ENCODE results near the gene BHLHE23. TPM values are rescaled to one million over a fixed set of nuclear protein-coding genes. Genes with fewer than 3 reads are reported as not detected.

Gene BHLHE23
- polyA plus RNA-seq, 6 donors from 2014 or later: not detected

DNA sequence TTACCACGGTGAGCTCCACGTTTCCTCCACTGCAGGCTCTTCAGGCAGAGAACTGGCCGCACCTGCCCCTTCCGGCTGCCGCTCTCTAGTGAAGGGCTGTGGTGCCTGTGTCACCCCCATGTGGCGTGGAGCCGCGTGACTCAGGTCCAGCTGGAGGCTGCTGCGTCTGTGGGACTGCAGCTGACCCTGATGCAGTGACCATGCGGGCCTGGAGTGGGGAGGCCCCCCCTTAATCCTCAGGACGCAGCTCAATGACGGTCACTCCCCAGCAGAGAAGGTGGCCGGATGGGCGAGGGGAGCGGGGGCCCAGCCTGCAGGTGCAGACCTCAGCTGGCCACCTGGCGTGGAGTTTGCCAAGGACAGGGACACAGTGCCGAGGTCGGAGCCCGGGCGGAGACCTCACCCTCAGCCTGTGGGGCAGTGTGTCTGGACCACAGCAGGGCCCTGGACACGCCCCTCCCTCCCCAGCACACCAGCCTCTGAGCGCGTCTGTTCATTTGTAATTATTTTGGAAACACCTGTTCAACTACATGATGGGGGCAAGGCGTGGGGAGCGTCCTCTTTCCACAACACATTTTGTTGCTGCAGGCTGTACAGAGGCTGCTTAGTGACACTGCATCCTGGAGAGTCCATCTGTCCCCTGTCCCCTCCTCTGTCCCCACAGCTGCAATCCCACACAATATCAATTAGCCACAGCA is 10.7 kb downstream of the BHLHE23 start:
- Mint-ChIP-seq H3K36me3 (no peaks in the 10 kb centered on the region), H3K9me3 (peaks cover 0 to 2% (median 0%) of the 10 kb centered on the region in 7 donors), H3K27ac (no peak overlapping the region), H3K4me3 (no peak overlapping the region), H3K27me3 (peaks cover 28 to 86% (median 81%) of the 10 kb centered on the region in 3 donors), H3K4me1 (peaks cover 0 to 5% (median 0%) of the 10 kb centered on the region in 3 donors)
- ATAC-seq (ENCODE audit: low read depth in 2 of 2) (no peak), DNase-seq (no peak)

DNA sequence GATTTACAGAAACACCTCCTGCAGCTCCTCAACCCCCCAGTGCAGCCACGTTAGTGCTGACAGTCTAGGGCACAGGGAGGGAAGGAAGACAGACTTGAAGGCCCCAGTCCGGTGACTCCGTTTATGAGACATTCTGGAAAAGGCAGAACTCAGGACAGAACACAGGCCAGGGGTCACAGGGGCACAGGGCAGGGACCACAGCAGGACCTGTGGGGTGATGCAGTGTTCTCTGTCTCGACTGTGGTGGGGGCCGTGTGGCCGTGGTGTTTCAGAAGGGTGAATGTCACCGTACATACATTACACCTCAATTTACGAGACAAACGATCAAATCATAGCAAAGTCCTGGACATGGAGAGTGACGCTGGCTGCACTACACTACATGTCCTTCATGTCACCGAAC is 11.3 kb downstream of the BHLHE23 start:
- no peak for ATAC-seq (ENCODE audit: low read depth in 2 of 2)
- H3K4me1 Mint-ChIP-seq: peaks cover 0 to 5% (median 0%) of the 10 kb centered on the region in 3 donors
- H3K9me3 Mint-ChIP-seq: peaks cover 0 to 2% (median 0%) of the 10 kb centered on the region in 7 donors
- H3K27ac Mint-ChIP-seq: no peak overlapping the region
- H3K27me3 Mint-ChIP-seq: peaks cover 28 to 86% (median 79%) of the 10 kb centered on the region in 3 donors
- no peak overlapping the region for H3K4me3 Mint-ChIP-seq
- H3K36me3 Mint-ChIP-seq: no peaks in the 10 kb centered on the region
- no peak for DNase-seq

DNA sequence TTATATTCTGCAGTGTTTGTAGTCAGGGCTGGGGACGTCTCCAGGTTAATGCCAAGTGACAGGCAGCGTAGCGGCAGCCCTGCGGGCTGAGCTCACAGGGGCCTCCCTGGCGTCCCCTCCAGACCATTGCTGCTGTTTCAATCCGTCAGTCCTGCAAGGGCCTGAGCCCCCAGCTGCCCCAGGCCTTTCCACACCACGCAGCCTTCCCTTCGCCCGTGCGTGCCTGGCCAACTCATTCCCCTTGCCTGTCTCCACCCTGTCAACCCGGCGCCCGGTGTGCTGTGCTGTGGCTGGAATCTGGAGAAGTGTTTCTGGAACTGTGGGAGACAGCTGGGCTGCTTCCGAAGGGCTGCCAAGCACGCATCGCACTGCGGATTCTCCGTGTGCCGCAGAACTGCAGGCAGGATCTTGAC is 11.9 kb downstream of the BHLHE23 start:
- H3K27me3 Mint-ChIP-seq: peaks cover 28 to 80% (median 73%) of the 10 kb centered on the region in 3 donors
- ATAC-seq (ENCODE audit: low read depth in 2 of 2): no peak
- H3K27ac Mint-ChIP-seq: no peak overlapping the region
- peaks cover 0 to 2% (median 0%) of the 10 kb centered on the region in 7 donors for H3K9me3 Mint-ChIP-seq
- H3K4me1 Mint-ChIP-seq: peaks cover 0 to 5% (median 0%) of the 10 kb centered on the region in 3 donors
- H3K4me3 Mint-ChIP-seq: no peak overlapping the region
- H3K36me3 Mint-ChIP-seq: no peaks in the 10 kb centered on the region
- no peak for DNase-seq

DNA sequence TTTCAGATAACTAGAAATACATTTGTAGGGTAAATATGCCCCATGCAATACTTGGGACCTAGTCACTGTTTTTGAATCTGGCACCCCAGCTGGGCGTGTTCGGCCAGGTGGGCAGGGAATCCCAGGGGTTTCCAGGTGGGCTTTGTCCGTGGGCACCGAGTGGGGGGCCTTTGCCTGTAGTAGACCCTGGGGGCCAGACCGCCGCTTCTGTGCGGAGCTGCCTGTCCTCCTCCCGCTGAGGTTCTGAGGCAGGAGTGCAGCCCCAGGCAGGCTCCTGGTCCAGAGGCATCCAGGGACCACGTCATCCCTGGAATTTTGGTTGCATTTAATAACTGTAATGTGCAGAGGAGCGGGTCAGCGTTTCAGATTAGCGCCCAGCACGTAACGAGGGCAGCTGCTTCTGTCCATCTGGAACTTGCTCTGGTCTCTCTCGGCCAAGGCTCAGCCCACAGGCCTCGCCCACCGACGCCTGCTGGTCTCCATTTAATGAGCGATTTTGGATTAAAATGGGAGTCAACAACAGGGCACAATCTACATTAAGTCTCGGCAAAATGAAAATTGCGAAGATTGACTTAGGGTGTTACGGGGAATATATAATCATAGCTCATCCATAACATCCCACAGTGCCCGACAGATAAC is 12.8 kb downstream of the BHLHE23 start:
- Mint-ChIP-seq H3K4me1 (peaks cover 4 to 12% (median 6%) of the 10 kb centered on the region in 3 donors), H3K27ac (no peak overlapping the region), H3K9me3 (peaks cover 0 to 2% (median 0%) of the 10 kb centered on the region in 7 donors), H3K4me3 (no peak overlapping the region), H3K36me3 (no peaks in the 10 kb centered on the region), H3K27me3 (peaks cover 27 to 75% (median 65%) of the 10 kb centered on the region in 3 donors)
- DNase-seq (no peak), ATAC-seq (ENCODE audit: low read depth in 2 of 2) (no peak)

DNA sequence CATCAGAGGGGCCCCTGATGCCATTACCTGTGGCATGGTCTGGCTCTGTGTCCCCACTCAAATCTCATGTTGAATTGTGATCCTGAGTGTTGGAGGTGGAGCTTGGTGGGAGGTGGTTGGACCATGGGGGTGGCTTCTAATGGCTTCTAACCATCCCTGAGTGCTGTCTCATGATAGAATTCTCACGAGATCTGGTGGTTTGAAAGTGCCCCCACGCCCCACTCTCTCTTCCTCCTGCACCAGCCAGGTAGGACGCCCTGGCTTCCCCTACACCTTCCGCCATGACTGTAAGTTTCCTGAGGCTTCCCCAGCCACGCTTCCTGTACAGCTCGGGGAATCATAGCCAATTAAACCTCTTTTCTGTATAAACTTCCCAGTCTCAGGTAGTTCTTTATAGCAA is 14.9 kb downstream of the BHLHE23 start:
- ATAC-seq (ENCODE audit: low read depth in 2 of 2): no peak
- DNase-seq: no peak
- Mint-ChIP-seq H3K27ac (no peak overlapping the region), H3K36me3 (no peaks in the 10 kb centered on the region), H3K9me3 (no peaks in the 10 kb centered on the region), H3K27me3 (peaks cover 22 to 71% (median 56%) of the 10 kb centered on the region in 3 donors), H3K4me1 (peaks cover 4 to 14% (median 10%) of the 10 kb centered on the region in 3 donors), H3K4me3 (no peak overlapping the region)

DNA sequence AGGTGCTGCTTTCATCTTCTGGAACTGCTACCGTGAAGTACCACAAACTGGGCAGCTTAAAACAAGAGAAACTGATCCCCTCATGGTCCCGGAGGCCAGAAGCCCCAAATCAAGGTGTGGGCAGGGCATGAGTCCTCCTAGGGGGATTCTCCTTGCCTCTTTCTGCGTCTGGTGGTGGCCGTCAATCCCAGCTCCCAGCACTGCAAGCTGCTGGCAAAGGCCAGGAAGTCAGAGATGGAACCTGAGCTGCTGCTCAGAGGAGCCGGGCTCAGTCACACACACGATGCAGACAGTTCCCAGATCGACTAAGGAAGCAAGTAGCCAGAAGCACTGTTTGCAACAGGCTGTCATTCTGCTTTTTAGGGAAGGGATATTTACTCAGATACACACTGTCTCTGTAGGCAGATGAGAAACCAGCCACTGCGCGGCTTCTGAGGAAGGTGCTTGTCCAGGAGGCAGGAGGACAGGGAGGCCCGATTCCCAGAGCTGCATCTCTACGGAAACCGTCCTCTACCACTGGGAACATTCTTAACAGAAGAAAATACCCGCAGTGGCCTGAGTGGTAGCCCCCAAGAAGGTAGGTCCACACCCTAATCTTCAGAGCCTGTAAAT is 15.5 kb downstream of the BHLHE23 start:
- H3K9me3 Mint-ChIP-seq: no peaks in the 10 kb centered on the region

DNA sequence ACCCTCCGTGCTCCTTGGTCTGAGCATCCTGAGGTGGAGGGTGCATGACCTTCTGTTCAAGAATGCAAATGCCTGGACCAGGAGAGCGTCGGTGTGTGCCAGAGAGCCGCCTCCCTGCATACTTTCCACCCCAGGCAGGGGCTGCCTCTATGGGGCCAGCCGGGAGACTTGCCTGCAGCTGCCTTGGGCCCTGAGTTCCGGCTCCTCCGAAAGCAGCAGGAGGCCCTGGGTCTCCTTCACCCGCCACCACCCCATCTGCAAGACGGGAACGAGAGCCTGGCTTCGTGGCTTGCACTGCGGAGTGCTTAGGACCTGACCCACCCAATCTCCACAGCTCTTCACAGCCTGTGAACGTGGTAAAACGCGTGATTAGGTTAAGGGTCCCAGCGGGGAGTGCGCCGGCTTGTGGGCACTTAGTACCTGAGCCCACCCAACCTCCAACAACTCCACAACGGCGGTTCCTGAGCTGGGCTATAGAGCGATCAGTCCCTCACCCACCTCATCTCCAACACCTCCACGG is 16.4 kb downstream of the BHLHE23 start:
- Mint-ChIP-seq H3K4me1 (peaks cover 4 to 14% (median 13%) of the 10 kb centered on the region in 3 donors), H3K36me3 (no peaks in the 10 kb centered on the region), H3K9me3 (no peaks in the 10 kb centered on the region), H3K27me3 (peaks cover 19 to 68% (median 53%) of the 10 kb centered on the region in 3 donors), H3K4me3 (peak overlapping the region in 2 of 8 donors; percentile 9 to 57), H3K27ac (no peak overlapping the region)
- DNase-seq (no peak), ATAC-seq (ENCODE audit: low read depth in 2 of 2) (no peak)

More for the DNA sequence above, 15.5 kb downstream of the BHLHE23 start:
- peaks cover 22 to 71% (median 56%) of the 10 kb centered on the region in 3 donors for H3K27me3 Mint-ChIP-seq
- ATAC-seq (ENCODE audit: low read depth in 2 of 2): no peak
- no peak overlapping the region for H3K4me3 Mint-ChIP-seq
- H3K36me3 Mint-ChIP-seq: no peaks in the 10 kb centered on the region
- no peak overlapping the region for H3K27ac Mint-ChIP-seq
- DNase-seq: no peak
- H3K4me1 Mint-ChIP-seq: peaks cover 4 to 14% (median 10%) of the 10 kb centered on the region in 3 donors

DNA sequence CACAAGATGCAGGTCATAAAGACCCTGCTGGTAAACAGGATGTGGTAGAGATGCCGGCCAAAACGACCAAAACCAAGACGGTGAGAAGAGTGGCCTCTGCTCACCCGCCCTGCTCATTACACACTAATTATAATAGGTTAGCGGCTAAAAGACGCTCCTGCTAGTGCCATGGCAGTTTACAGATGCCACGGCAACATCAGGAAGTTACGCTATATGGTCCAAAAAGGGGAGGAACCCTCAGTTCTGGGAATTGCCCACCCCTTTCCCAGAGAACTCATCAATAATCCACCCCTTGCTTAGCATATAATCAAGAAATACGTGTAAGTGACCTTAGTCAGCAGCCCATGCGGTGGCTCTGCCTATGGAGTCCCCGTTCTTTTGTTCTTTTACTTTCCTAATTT is 17.6 kb downstream of the BHLHE23 start:
- peak overlapping the region; percentile 38 to 90 (median 76) for H3K4me3 Mint-ChIP-seq
- peak in 1 of 2 donors; percentile 23 for ATAC-seq (ENCODE audit: low read depth in 2 of 2)
- peaks cover 4 to 14% (median 13%) of the 10 kb centered on the region in 3 donors for H3K4me1 Mint-ChIP-seq
- no peaks in the 10 kb centered on the region for H3K9me3 Mint-ChIP-seq
- H3K27me3 Mint-ChIP-seq: peaks cover 13 to 66% (median 51%) of the 10 kb centered on the region in 3 donors
- H3K36me3 Mint-ChIP-seq: no peaks in the 10 kb centered on the region
- no peak for DNase-seq
- H3K27ac Mint-ChIP-seq: peak overlapping the region in 1 of 6 donors; percentile 79

DNA sequence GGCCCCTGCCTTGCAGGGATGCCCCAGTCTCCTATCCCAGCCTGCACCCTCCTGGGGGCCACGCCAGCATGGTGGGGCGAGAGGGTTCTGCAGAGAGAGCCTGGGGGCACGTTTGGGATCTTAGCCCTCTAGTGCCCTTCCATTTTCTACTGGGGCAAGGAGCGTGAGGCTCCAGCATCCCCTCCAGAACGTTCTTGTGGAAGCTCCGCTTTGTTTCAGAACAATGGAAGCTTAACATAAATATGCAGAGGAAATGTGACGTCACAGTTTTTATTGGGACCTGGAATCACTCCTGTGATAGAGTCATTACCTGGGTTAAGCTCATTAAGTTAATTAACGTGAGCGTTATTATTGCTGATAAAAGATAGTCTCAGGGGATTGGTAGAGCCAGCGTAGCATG is 19.6 kb downstream of the BHLHE23 start:
- Mint-ChIP-seq H3K27ac (peak overlapping the region in 1 of 6 donors; percentile 6), H3K4me1 (peaks cover 7 to 18% (median 13%) of the 10 kb centered on the region in 3 donors), H3K4me3 (no peak overlapping the region), H3K36me3 (no peaks in the 10 kb centered on the region), H3K27me3 (peaks cover 21 to 76% (median 61%) of the 10 kb centered on the region in 3 donors), H3K9me3 (no peaks in the 10 kb centered on the region)
- no peak for DNase-seq
- no peak for ATAC-seq (ENCODE audit: low read depth in 2 of 2)

DNA sequence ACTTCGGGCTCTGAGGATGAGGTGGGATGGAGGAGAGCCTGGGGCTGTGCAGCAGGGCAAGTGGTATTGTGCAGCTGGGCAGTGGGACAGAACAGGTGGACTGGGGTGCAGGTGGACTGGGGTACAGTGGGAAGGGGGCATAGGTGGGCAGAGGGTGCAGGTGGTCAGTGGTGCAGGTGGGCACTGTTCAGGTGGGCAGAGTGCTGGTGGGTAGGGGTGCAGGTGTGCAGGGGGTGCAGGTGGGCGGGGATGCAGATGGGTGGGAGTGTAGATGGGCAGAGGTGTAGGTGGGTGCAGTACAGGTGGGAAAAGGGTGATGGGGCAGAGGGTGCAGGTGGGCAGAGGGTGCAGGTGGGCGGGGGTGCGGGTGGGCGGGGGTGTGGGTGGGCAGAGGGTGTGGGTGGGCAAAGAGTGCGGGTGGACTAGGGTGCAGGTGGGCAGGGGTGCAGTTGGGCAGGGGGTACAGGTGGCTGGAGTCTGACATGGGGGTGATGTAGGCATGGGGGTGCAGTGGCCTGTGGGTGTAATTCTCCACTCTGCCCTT is 20.4 kb downstream of the BHLHE23 start:
- H3K9me3 Mint-ChIP-seq: no peaks in the 10 kb centered on the region
- H3K4me3 Mint-ChIP-seq: no peak overlapping the region
- DNase-seq (no peak), ATAC-seq (ENCODE audit: low read depth in 2 of 2) (no peak)
- peak overlapping the region in 1 of 6 donors; percentile 8 for H3K27ac Mint-ChIP-seq
- peaks cover 18 to 76% (median 65%) of the 10 kb centered on the region in 3 donors for H3K27me3 Mint-ChIP-seq
- H3K4me1 Mint-ChIP-seq: peaks cover 15 to 25% (median 16%) of the 10 kb centered on the region in 3 donors
- H3K36me3 Mint-ChIP-seq: no peaks in the 10 kb centered on the region

DNA sequence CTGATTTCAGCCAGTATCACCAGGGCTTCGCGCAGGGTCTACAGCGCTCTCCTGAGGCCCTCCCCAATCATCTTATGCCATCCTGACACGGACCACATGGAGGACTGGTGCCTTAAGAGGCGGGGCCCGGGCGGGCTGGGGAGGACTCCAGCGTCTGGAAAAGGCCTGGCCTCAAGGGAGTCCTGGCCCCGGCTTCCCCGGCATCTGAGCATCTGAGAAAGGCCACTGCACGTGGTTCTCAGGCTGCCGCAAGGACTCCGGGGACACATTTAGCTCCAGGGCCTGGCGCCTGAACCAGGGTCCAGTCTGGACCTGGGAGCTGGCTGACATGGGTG is 21.4 kb downstream of the BHLHE23 start:
- Mint-ChIP-seq H3K36me3 (no peaks in the 10 kb centered on the region), H3K4me3 (no peak overlapping the region), H3K9me3 (no peaks in the 10 kb centered on the region), H3K4me1 (peaks cover 20 to 28% (median 22%) of the 10 kb centered on the region in 3 donors), H3K27ac (no peak overlapping the region), H3K27me3 (peaks cover 25 to 74% (median 65%) of the 10 kb centered on the region in 3 donors)
- no peak for DNase-seq
- no peak for ATAC-seq (ENCODE audit: low read depth in 2 of 2)

DNA sequence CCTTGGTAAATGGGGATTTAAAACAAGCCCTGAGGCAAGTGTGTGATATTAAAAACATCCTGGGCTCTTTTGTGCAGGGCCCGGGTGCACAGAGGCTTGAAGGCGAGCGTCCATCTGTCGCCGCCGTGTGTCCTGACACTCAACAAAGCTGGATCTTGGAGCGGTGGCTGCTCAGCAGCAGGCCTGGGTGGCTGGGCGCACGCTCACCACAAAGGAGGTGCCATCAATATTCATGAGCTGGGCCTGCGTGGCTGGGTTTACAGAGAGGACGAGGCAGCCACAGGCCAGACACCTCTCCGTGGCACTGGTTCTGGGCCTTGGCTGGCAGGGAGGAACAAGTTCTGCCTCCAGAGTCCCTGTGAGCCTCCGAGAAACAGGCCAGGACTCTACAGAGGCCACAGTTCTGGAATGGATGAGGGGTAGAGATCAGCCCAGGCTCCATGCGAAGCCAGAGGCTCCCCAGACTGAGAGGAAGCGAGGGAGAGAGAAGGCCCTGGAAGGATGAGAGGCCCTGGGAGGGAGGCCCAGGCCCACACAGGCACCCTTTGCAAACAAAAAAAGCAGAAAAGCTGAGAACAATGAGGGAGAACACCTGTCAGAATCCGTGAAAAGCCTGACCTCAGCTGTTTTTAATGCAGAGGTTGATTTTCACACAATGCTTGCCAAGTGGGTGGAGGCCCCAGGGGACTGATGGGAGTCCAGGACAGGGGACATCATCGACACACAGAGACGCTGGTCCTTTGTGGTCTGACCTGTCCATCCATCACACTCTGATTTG is 21.9 kb downstream of the BHLHE23 start:
- DNase-seq (no peak), ATAC-seq (ENCODE audit: low read depth in 2 of 2) (no peak)
- H3K27ac Mint-ChIP-seq: no peak overlapping the region
- H3K27me3 Mint-ChIP-seq: peaks cover 28 to 77% (median 68%) of the 10 kb centered on the region in 3 donors
- peaks cover 20 to 33% (median 26%) of the 10 kb centered on the region in 3 donors for H3K4me1 Mint-ChIP-seq
- H3K4me3 Mint-ChIP-seq: peak overlapping the region in 1 of 8 donors; percentile 52
- H3K9me3 Mint-ChIP-seq: no peaks in the 10 kb centered on the region
- no peaks in the 10 kb centered on the region for H3K36me3 Mint-ChIP-seq
